ENCODE data around the gene NKTR. TPM values are rescaled to one million over a fixed set of nuclear protein-coding genes. Genes with fewer than 3 reads are reported as not detected.

The NKTR gene
- total and polyA plus RNA-seq, 9 of the 15 experiments (the other 6 are each of a cell fraction or from before 2014, with no cell fraction given), result 19.7 to 123 (median 92.6) TPM

GRCh38 chr3:42600111-42600957, at the start of gene NKTR (continued):
- TF ChIP-seq TSHZ1 (CRISPR knock-in tag; IDR thresholded peaks at IDR 0.05) (no peak), ARID4B (CRISPR knock-in tag; IDR thresholded peaks at IDR 0.05) (peak; percentile 94), HBP1 (CRISPR knock-in tag; IDR thresholded peaks at IDR 0.05) (peak; percentile 60; the same call in 1 of the 2 replicates), ZNF785 (CRISPR knock-in tag; IDR thresholded peaks at IDR 0.05) (no peak), ZNF75A (CRISPR knock-in tag; IDR thresholded peaks at IDR 0.05) (no peak), SIRT6 (IDR thresholded peaks at IDR 0.05; ENCODE audit: low read depth, low read length) (no peak), POLR2A (conservative IDR thresholded peaks at IDR 0.05) (peak; percentile 97), EP300 (IDR thresholded peaks at IDR 0.05; ENCODE audit: low read length) (peak; percentile 73), ZNF133 (CRISPR knock-in tag; IDR thresholded peaks at IDR 0.05) (peak; percentile 57; the same call in 1 of the 2 replicates), ELF2 (CRISPR knock-in tag; IDR thresholded peaks at IDR 0.05) (no peak), MXI1 (IDR thresholded peaks at IDR 0.05; ENCODE audit: low read depth, low read length) (peak; percentile 81), ELF4 (CRISPR knock-in tag; IDR thresholded peaks at IDR 0.05) (no peak), MCM7 (IDR thresholded peaks at IDR 0.05) (no peak), ZNF134 (CRISPR knock-in tag; conservative IDR thresholded peaks at IDR 0.05) (no peak), CREB3 (tag; conservative IDR thresholded peaks at IDR 0.05; ENCODE audit: low read depth) (no peak)

All from K562 (cell line).